Measurements from ENCODE around the gene GRAP2. TPM values are rescaled to one million over a fixed set of nuclear protein-coding genes. Genes with fewer than 3 reads are reported as not detected.

Gene GRAP2
- total RNA-seq, 3 donors from 2014 or later, result 3.4 to 5.5 (median 4.2) TPM

- Histone ChIP-seq H3K9me3 (no peaks in the 10 kb centered on the region), H3K36me3 (ENCODE audit: low read depth) (no peaks in the 10 kb centered on the region), H3K4me1 (ENCODE audit: low read depth) (peaks cover 31% of the 10 kb centered on the region), H3K4me3 (no peak overlapping the region)
- intact Hi-C loops (cut with DNase I, micrococcal nuclease), result no loop called here
- DNase-seq, result peak in 1 of 3 donors; percentile 16
- ATAC-seq, result no peak
- no peak for TF ChIP-seq CTCF (IDR thresholded peaks at IDR 0.05)
Measured at GRCh38 chr22:40000171-40000570, 99.3 kb downstream of the GRAP2 start.

- peak in 2 of 3 donors; percentile 6 to 20 for DNase-seq
- Histone ChIP-seq H3K36me3 (ENCODE audit: low read depth) (no peaks in the 10 kb centered on the region), H3K9me3 (no peaks in the 10 kb centered on the region), H3K4me1 (ENCODE audit: low read depth) (peaks cover 31% of the 10 kb centered on the region), H3K4me3 (no peak overlapping the region)
- no peak for ATAC-seq
- no peak for TF ChIP-seq CTCF (IDR thresholded peaks at IDR 0.05)
- intact Hi-C loops (cut with DNase I, micrococcal nuclease), result no loop called here
Measured at GRCh38 chr22:40001106-40001505, 100.2 kb downstream of the GRAP2 start.

- TF ChIP-seq CTCF (IDR thresholded peaks at IDR 0.05), result no peak
- Histone ChIP-seq H3K36me3 (ENCODE audit: low read depth) (no peaks in the 10 kb centered on the region), H3K4me3 (no peak overlapping the region), H3K9me3 (no peaks in the 10 kb centered on the region), H3K4me1 (ENCODE audit: low read depth) (peaks cover 27% of the 10 kb centered on the region)
- intact Hi-C loops (cut with DNase I, micrococcal nuclease), result no loop called here
- ATAC-seq (no peak), DNase-seq (peak in 2 of 3 donors; percentile 7 to 23)
Measured at GRCh38 chr22:40001800-40002577, 101.1 kb downstream of the GRAP2 start.

- no peak for ATAC-seq
- peaks cover 19% of the 10 kb centered on the region for H3K4me1 ChIP-seq (ENCODE audit: low read depth)
- no peaks in the 10 kb centered on the region for H3K36me3 ChIP-seq (ENCODE audit: low read depth)
- intact Hi-C loops (cut with DNase I, micrococcal nuclease), result no loop called here
- no peak for TF ChIP-seq CTCF (IDR thresholded peaks at IDR 0.05)
- H3K4me3 ChIP-seq, result no peak overlapping the region
- peak in 1 of 3 donors; percentile 34 for DNase-seq
- H3K9me3 ChIP-seq, result no peaks in the 10 kb centered on the region
Measured at GRCh38 chr22:40002935-40003715, 102.2 kb downstream of the GRAP2 start.

- intact Hi-C loops (cut with DNase I, micrococcal nuclease), result no loop called here
- Histone ChIP-seq H3K4me1 (ENCODE audit: low read depth) (peaks cover 10% of the 10 kb centered on the region), H3K4me3 (no peak overlapping the region), H3K36me3 (ENCODE audit: low read depth) (no peaks in the 10 kb centered on the region), H3K9me3 (no peaks in the 10 kb centered on the region)
- ATAC-seq, result no peak
- no peak for TF ChIP-seq CTCF (IDR thresholded peaks at IDR 0.05)
- peak in 1 of 3 donors; percentile 0 for DNase-seq
Measured at GRCh38 chr22:40004836-40005235, 104.0 kb downstream of the GRAP2 start.

Data from mucosa of descending colon (tissue), 3 donors.